Upper lobe of left lung (tissue), 6 donors: ENCODE results near the gene RNF25. TPM values are rescaled to one million over a fixed set of nuclear protein-coding genes. Genes with fewer than 3 reads are reported as not detected.

ENCODE experiments used
- ATAC-seq, 2 donors: fragments of 200-7000 bp; cut with Tn5 transposase; one replicate each; pipeline ENCODE4 v1.9.1; 2022; ENCODE audit warnings: mild to moderate bottlenecking in 2 of 2, moderate library complexity in 2 of 2; ENCODE audit not compliant: low FRiP score in 2 of 2
- DNase-seq, 2 donors: peaks; one replicate each; pipeline ENCODE4 v3.0.0-alpha.2; 2019 to 2020
- H3K27ac ChIP-seq, 4 donors: fragments of 200-600 bp; sonication (generic); one replicate each; pipeline ENCODE4 v1.5.1; 2016 to 2019
- H3K27me3 ChIP-seq, 4 donors: fragments of 200-600 bp; sonication (generic); one replicate each; pipeline ENCODE4 v1.5.1; 2017 to 2019
- H3K36me3 ChIP-seq, 4 donors: fragments of 200-600 bp; sonication (generic); one replicate each; pipeline ENCODE4 v1.5.1; 2016 to 2019
- H3K4me1 ChIP-seq, 4 donors: fragments of 200-600 bp; sonication (generic); one replicate each; pipeline ENCODE4 v1.5.1; 2018 to 2019
- H3K4me3 ChIP-seq, 4 donors: fragments of 200-600 bp; sonication (generic); one replicate each; pipeline ENCODE4 v1.5.1; 2017 to 2019; ENCODE audit warnings: mild to moderate bottlenecking in 2 of 4, moderate library complexity in 1 of 4
- H3K9me3 ChIP-seq, 4 donors: fragments of 200-600 bp; sonication (generic); one replicate each; pipeline ENCODE4 v1.5.1; 2018 to 2019
- EP300 ChIP-seq, 4 donors: sonication (generic); formaldehyde crosslinking; IDR thresholded peaks; one replicate each; pipeline ENCODE4 v1.5.1; 2017; ENCODE audit warnings: antibody characterized with exemption in 4 of 4, control low read depth in 2 of 4
- POLR2A ChIP-seq, 4 donors: fragments of 450-650 bp; IDR thresholded peaks; one replicate each; pipeline ENCODE4 v1.5.1; 2016 to 2017; ENCODE audit warnings: antibody characterized with exemption in 4 of 4, mild to moderate bottlenecking in 2 of 4
- POLR2AphosphoS5 ChIP-seq, 2 donors: sonication (generic); formaldehyde crosslinking; IDR thresholded peaks; one replicate each; pipeline ENCODE4 v1.5.1; 2017; ENCODE audit warnings: antibody characterized with exemption in 2 of 2
- WGBS, 2 donors: methylation state at CpG; one replicate each; pipeline ENCODE4 v1.1.5; 2017 to 2018; 5-methylcytosine and 5-hydroxymethylcytosine counted together
- total RNA-seq, 6 donors: library from RNA; depleted of rRNA in 4 of 6; stranded (reverse); fragments of >200 nt in 4 of 6; gene quantifications; one replicate each; pipeline versions ENCODE4 v1.1.0 to v1.2.1, GENCODE V29; 2016 to 2021
- TF ChIP-seq, protein P1 (sequence below), 6 experiments: fragments of 450-650 bp in 4 of 6; fragments of 200-600 bp in 2 of 6; sonication (generic) in 2 of 6; IDR thresholded peaks; one replicate each; pipeline ENCODE4 v1.5.1; 2016 to 2019; ENCODE audit warnings: antibody characterized with exemption in 6 of 6
- donor health status: DM: no; HTN: no; CAD: no; lungs with moderate emphysema.
- donor health status: DM: no; HTN: yes; CAD: no; lungs with severe emphysema.

RNF25 gene
- total RNA-seq, 6 donors from 2014 or later = 7.3 to 25.7 (median 17.8) TPM

DNA sequence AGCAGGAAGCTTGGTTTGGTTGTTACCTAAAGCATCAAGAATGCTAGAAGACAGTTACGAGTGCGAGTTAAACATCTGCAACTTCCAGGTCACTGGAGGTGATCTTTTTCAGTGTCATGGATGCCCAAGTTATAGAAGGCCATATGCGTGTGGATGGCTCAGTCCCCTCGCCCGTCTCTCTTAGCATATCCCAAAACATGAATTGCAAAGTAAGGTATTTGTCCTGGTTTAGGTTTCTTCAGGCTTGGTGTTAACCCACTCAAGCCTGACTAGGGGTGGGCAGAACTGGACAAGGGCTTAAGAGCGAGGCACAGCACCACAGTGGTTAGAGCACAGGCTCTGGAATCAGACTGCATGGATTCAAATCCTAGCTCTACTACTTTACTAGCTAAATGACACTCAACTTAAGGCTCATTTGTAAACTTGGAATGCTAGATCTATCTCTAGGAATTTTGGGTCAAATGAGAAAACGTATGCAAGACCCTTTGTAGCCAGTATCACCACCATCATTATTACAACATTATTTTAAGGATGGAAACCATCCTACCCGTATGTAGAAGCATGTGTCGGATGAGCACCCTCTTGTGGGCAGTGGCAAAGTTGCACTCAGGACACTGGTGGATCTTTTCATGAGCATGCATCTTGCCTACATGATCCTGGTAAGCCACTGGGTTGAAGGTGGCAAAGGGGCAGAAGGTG lies 23.6 kb downstream of the RNF25 start:
- Histone ChIP-seq H3K9me3 (no peaks in the 10 kb centered on the region), H3K4me3 (no peak overlapping the region), H3K27ac (no peak overlapping the region), H3K27me3 (no peaks in the 10 kb centered on the region), H3K36me3 (peaks cover 42 to 99% (median 77%) of the 10 kb centered on the region in 4 donors), H3K4me1 (no peaks in the 10 kb centered on the region)
- peak; percentile 72 to 79 for ATAC-seq
- no peak for TF ChIP-seq EP300 (IDR thresholded peaks at IDR 0.05)
- TF ChIP-seq, protein P1, sequence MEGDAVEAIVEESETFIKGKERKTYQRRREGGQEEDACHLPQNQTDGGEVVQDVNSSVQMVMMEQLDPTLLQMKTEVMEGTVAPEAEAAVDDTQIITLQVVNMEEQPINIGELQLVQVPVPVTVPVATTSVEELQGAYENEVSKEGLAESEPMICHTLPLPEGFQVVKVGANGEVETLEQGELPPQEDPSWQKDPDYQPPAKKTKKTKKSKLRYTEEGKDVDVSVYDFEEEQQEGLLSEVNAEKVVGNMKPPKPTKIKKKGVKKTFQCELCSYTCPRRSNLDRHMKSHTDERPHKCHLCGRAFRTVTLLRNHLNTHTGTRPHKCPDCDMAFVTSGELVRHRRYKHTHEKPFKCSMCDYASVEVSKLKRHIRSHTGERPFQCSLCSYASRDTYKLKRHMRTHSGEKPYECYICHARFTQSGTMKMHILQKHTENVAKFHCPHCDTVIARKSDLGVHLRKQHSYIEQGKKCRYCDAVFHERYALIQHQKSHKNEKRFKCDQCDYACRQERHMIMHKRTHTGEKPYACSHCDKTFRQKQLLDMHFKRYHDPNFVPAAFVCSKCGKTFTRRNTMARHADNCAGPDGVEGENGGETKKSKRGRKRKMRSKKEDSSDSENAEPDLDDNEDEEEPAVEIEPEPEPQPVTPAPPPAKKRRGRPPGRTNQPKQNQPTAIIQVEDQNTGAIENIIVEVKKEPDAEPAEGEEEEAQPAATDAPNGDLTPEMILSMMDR (IDR thresholded peaks at IDR 0.05) = peak; percentile 63 to 78 (median 70)
- DNase-seq = peak in 1 of 2 donors; percentile 30
- 71 to 77% methylated on average over 9 of the region's 9 CpGs for WGBS, 2 donors

DNA sequence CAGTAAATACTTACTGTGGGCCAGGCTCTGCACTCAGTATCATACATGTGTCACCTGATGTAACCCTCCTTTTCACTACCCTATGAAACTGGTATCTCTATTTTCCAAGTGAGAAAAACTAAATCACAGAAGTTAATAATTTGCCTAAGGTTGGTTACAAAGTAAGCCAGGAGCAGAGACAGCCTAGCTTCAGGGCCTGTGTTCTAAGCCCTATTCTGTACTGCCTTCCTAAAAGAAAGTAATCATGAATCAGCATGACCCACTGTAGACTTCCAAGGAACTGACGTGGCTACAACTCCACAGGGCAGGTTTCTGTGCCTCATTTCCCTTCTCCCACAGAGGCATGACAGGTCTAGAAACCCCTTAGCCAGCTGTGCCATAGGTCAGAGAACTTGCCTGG lies 26.7 kb downstream of the RNF25 start:
- H3K4me3 ChIP-seq = no peak overlapping the region
- TF ChIP-seq POLR2A (IDR thresholded peaks at IDR 0.05) = no peak
- no peak for TF ChIP-seq POLR2AphosphoS5 (IDR thresholded peaks at IDR 0.05)
- TF ChIP-seq EP300 (IDR thresholded peaks at IDR 0.05) = no peak
- TF ChIP-seq, protein P1 (IDR thresholded peaks at IDR 0.05) = no peak
- no peaks in the 10 kb centered on the region for H3K4me1 ChIP-seq
- H3K36me3 ChIP-seq = peaks cover 35 to 97% (median 81%) of the 10 kb centered on the region in 4 donors
- H3K9me3 ChIP-seq = no peaks in the 10 kb centered on the region
- 82 to 100% methylated on average over 1 of the region's 1 CpG for WGBS, 2 donors
- no peaks in the 10 kb centered on the region for H3K27me3 ChIP-seq
- no peak overlapping the region for H3K27ac ChIP-seq
- DNase-seq (no peak), ATAC-seq (no peak)

- TF ChIP-seq POLR2AphosphoS5 (IDR thresholded peaks at IDR 0.05) (no peak), EP300 (IDR thresholded peaks at IDR 0.05) (no peak), POLR2A (IDR thresholded peaks at IDR 0.05) (no peak)
- TF ChIP-seq, protein P1 (IDR thresholded peaks at IDR 0.05) = no peak
- Histone ChIP-seq H3K36me3 (peaks cover 36 to 97% (median 80%) of the 10 kb centered on the region in 4 donors), H3K27ac (no peak overlapping the region), H3K27me3 (no peaks in the 10 kb centered on the region), H3K9me3 (no peaks in the 10 kb centered on the region), H3K4me3 (no peak overlapping the region), H3K4me1 (no peaks in the 10 kb centered on the region)
- DNase-seq (no peak), ATAC-seq (no peak)
- WGBS, 2 donors = 94 to 96% methylated on average over 6 to 7 of the region's 11 CpGs
Observed at GRCh38 chr2:218644721-218645120, 27.1 kb downstream of the RNF25 start.

GRCh38 chr2:218643751-218644310 lies 28.0 kb downstream of the RNF25 start:
- Histone ChIP-seq H3K4me1 (no peaks in the 10 kb centered on the region), H3K9me3 (no peaks in the 10 kb centered on the region), H3K4me3 (no peak overlapping the region), H3K27ac (no peak overlapping the region), H3K36me3 (peaks cover 42 to 97% (median 79%) of the 10 kb centered on the region in 4 donors), H3K27me3 (no peaks in the 10 kb centered on the region)
- peak in 1 of 2 donors; percentile 49 for DNase-seq
- no peak for ATAC-seq
- 91 to 95% methylated on average over 8 to 10 of the region's 10 CpGs for WGBS, 2 donors
- no peak for TF ChIP-seq EP300 (IDR thresholded peaks at IDR 0.05)
- no peak for TF ChIP-seq POLR2AphosphoS5 (IDR thresholded peaks at IDR 0.05)
- TF ChIP-seq, protein P1 (IDR thresholded peaks at IDR 0.05) = no peak
- no peak for TF ChIP-seq POLR2A (IDR thresholded peaks at IDR 0.05)
